BE2C (cell line): Measurements from ENCODE around the gene CFP.
"Not testable (repeated sequence)": the region's sequence is repeated elsewhere in the genome, so short reads cannot be mapped to it uniquely, and the experiment has no call there.

Experiments
- DNase-seq: peaks from one replicate; pipeline ENCODE4 v3.0.0-alpha.2; 2020
- H3K27me3 ChIP-seq: fragments of 250-450 bp; sonication (Bioruptor Pico); 2 replicates; pipeline ENCODE4 v1.5.1; 2020; ENCODE audit warnings: mild to moderate bottlenecking
- H3K36me3 ChIP-seq: fragments of 250-450 bp; sonication (Bioruptor Pico); 2 replicates; pipeline ENCODE4 v1.5.1; 2020; ENCODE audit warnings: mild to moderate bottlenecking
- H3K4me1 ChIP-seq: fragments of 250-450 bp; sonication (Bioruptor Pico); 2 replicates; pipeline ENCODE4 v1.5.1; 2020
- H3K4me3 ChIP-seq: 2 replicates; pipeline ENCODE4 v1.5.1; 2011; ENCODE audit warnings: low read depth, low read length
- H3K9me3 ChIP-seq: fragments of 250-450 bp; sonication (Bioruptor Pico); 2 replicates; pipeline ENCODE4 v1.5.1; 2020
- TF ChIP-seq, protein P1 (sequence below): IDR thresholded peaks from 2 replicates; pipeline ENCODE4 v1.5.1; 2012; ENCODE audit warnings: mild to moderate bottlenecking, low read depth, low read length

The CFP gene

DNA sequence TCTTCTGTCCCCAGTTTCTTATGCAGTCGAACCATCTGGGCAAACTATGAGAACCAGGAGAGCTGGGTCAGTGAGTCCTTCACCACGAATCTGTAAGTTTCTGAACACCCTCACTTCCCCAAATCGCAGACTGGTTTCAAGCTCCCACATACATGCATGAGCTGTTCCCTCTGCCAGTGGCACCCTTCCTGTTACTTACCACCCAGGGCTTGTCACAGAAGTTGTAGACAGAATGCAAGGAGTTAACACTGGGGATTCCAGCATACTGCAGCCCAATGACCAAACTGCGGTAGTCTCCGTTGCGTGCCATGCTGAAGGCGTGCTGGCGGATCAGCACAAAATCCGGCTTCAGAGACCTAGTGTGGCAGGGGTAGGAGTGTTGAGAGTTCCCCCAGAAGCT, 24.7 kb downstream of the CFP start:
- no peak for DNase-seq
- TF ChIP-seq, protein P1, sequence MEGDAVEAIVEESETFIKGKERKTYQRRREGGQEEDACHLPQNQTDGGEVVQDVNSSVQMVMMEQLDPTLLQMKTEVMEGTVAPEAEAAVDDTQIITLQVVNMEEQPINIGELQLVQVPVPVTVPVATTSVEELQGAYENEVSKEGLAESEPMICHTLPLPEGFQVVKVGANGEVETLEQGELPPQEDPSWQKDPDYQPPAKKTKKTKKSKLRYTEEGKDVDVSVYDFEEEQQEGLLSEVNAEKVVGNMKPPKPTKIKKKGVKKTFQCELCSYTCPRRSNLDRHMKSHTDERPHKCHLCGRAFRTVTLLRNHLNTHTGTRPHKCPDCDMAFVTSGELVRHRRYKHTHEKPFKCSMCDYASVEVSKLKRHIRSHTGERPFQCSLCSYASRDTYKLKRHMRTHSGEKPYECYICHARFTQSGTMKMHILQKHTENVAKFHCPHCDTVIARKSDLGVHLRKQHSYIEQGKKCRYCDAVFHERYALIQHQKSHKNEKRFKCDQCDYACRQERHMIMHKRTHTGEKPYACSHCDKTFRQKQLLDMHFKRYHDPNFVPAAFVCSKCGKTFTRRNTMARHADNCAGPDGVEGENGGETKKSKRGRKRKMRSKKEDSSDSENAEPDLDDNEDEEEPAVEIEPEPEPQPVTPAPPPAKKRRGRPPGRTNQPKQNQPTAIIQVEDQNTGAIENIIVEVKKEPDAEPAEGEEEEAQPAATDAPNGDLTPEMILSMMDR: no peak
- Histone ChIP-seq H3K36me3 (no peaks in the 10 kb centered on the region), H3K4me1 (no peaks in the 10 kb centered on the region), H3K9me3 (no peaks in the 10 kb centered on the region), H3K27me3 (no peaks in the 10 kb centered on the region), H3K4me3 (no peak overlapping the region)

DNA sequence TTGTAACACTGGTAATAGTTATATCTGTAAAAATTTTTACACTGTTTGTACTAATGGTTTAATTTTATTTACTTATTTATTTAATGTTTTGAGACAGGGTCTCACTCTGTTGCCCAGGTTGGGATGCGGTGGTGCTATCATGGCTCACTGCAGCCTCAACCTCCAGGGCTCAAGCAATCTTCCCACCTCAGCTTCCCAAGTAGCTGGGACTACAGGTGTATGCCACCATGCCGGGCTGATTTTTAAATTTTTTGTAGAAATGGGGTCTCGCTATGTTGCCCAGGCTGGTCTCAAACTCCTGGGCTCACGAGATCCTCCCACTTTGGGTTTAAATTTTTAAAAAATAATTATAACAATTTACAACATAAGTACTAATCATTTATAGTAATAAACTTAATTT, 26.6 kb downstream of the CFP start:
- H3K27me3 ChIP-seq, H3K36me3 ChIP-seq, H3K9me3 ChIP-seq, DNase-seq, H3K4me3 ChIP-seq, H3K4me1 ChIP-seq: not testable (repeated sequence)

DNA sequence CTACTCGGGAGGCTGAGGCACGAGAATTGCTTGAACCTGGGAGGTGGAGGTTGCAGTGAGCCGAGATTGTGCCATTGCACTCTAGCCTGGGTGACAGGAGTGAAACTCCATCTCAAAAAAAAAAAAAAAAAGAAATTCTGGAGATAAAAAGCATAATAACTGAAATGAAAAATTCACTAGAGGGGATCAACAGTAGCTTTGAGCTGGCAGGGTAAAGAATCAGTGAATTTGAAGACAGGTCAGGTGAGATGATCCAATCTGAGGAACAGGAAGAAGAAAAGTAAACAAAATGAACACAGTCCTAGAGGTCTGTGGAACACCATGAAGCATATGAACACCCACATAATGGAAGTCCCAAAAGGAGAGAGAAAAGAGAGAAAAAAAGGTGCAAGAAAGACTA, 32.5 kb downstream of the CFP start:
- no peaks in the 10 kb centered on the region for H3K27me3 ChIP-seq
- TF ChIP-seq, protein P1: no peak

DNA sequence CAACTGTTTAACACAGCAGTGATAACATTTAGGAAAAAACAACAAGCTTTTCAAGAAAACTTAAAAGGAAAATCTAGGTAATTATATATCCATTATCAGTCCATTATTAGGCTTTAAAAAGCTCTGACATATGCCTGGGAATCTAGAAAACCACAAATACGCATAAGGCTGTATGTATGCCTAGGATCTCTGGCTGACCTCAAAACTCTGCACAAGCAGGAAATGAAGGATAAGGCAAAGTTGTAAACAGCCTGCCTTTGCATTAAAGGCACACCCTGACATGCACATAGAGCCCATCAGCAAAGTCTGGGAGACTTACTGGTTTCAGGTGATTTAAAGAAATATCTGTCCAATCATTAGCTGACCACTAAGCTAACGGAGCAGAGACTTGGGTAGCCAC, 33.5 kb downstream of the CFP start:
- TF ChIP-seq, protein P1: no peak
- H3K27me3 ChIP-seq: no peaks in the 10 kb centered on the region
- H3K4me1 ChIP-seq: no peaks in the 10 kb centered on the region
- no peak overlapping the region for H3K4me3 ChIP-seq
- no peaks in the 10 kb centered on the region for H3K9me3 ChIP-seq
- H3K36me3 ChIP-seq: no peaks in the 10 kb centered on the region
- DNase-seq: no peak

More for the DNA sequence above, 32.5 kb downstream of the CFP start:
- Histone ChIP-seq H3K4me3 (no peak overlapping the region), H3K4me1 (no peaks in the 10 kb centered on the region), H3K9me3 (no peaks in the 10 kb centered on the region), H3K36me3 (no peaks in the 10 kb centered on the region)
- DNase-seq: no peak

DNA sequence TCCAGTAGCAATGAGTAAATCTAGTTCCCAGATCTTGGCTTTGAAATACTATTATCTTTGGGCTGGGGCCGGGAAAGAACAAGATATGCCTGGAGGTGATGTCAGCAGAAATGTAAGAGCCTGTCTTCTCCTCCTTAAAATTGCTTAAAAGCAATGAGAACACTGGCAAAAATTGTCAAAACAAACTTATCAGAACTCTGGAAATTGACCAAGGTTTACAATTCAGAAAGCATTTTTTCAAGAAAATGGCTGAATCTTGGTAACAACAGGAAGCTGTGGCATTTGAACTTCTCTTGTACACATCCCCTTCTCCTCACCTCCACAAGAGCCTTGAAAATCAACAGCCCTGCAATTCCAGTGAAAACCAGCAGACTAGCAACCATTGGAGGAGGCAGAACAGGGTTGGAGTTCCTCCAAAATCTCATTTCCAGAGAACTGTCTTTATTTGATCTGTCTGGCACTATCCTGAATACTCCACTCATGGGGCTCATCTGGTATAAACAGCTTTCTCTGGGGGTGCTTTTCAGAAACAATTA, 33.9 kb downstream of the CFP start:
- no peaks in the 10 kb centered on the region for H3K27me3 ChIP-seq
- no peak for DNase-seq
- H3K4me1 ChIP-seq: no peaks in the 10 kb centered on the region
- TF ChIP-seq, protein P1: no peak
- H3K4me3 ChIP-seq: no peak overlapping the region
- H3K36me3 ChIP-seq: no peaks in the 10 kb centered on the region
- no peaks in the 10 kb centered on the region for H3K9me3 ChIP-seq

DNA sequence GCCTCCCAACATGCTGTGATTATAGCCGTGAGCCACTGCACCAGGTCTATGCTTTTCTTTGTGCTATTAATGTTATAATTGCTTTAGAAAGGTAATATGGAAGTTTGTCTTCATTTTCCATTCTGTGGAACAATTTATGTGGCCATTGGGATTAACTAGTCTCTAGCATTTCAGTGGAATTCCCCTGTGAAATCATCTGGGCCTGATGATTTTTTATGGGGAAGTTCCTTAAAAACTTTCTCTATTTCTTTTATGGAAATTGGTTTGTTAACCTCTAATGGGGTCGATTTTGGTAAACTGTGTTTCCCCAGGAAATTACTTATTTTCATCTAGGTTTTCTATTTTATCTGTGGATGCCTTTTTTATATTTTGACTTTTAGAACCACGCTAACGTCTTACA, 36.2 kb downstream of the CFP start:
- H3K9me3 ChIP-seq: no peaks in the 10 kb centered on the region
- DNase-seq: no peak
- H3K4me3 ChIP-seq: no peak overlapping the region
- H3K27me3 ChIP-seq: no peaks in the 10 kb centered on the region
- TF ChIP-seq, protein P1: no peak
- H3K36me3 ChIP-seq: no peaks in the 10 kb centered on the region
- no peaks in the 10 kb centered on the region for H3K4me1 ChIP-seq

DNA sequence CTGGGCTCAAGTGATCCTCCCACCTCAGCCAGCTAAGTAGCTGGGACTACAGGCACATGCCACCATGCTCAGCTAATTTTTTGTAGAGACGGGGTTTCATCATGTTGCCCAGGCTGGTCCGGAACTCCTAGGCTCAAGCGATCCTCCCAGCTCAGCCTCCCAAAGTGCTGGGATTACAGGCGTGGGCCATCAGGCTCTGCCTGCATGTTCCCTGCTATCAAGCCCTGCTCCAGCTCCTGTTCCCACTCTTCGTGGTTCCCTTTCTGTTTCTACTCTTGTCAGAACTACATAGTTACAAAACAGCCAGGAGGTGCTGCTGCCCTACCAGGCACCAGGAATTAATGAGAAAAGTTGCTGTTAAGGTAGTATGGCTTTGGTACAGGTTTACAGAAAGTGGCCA, 38.7 kb downstream of the CFP start:
- TF ChIP-seq, protein P1: no peak
- DNase-seq: no peak
- Histone ChIP-seq H3K36me3 (no peaks in the 10 kb centered on the region), H3K4me1 (no peaks in the 10 kb centered on the region), H3K4me3 (no peak overlapping the region), H3K9me3 (no peaks in the 10 kb centered on the region), H3K27me3 (no peaks in the 10 kb centered on the region)
